ENCODE data around the gene NHLRC3. TPM values are rescaled to one million over a fixed set of nuclear protein-coding genes. Genes with fewer than 3 reads are reported as not detected.

The NHLRC3 gene
- total and polyA plus RNA-seq, 11 donors = 3.9 to 19.9 (median 10.4) TPM

DNA sequence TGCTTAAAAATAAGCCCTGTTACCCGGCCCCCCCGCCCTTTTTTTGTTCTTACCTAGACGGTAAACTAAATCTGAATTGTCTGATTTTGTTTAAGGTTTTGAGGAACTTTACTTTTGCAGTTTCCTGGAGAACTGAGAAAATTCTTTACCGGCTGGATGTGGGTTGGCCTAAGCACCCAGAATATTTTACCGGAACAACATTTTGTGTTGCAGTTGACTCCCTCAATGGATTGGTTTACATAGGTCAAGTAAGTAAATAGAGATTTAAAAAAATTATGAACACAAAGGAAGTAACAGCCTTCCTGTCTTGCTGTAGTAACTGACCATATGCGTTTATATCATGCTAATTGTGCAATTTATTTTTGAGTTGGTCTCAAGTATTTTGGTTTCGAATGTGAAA lies 785 bp downstream of the NHLRC3 start:
- DNase-seq (no peak), ATAC-seq (no peak)
- intact Hi-C loops (cut with DNase I) = loop anchor here in 2 of 10 donors (10.0 kb wide), 2 partner anchors 376 to 1746 kb away; partner anchors contain the start of gene SLC25A15 (in 2 of the 2)
- Histone ChIP-seq H3K4me1 (peaks cover 7 to 65% (median 39%) of the 10 kb centered on the region in 12 donors), H3K9me3 (no peaks in the 10 kb centered on the region), H3K27me3 (no peaks in the 10 kb centered on the region), H3K36me3 (peaks cover 0 to 19% (median 9%) of the 10 kb centered on the region in 9 donors), H3K27ac (peak overlapping the region in 7 of 12 donors; percentile 83 to 94 (median 87)), H3K4me3 (peak overlapping the region in 11 of 12 donors; percentile 66 to 94 (median 83))
- 23 to 28% (median 25%) methylated on average over 7 of the region's 7 CpGs for WGBS, 4 donors
- TF ChIP-seq POLR2A (IDR thresholded peaks at IDR 0.05) = no peak
- TF ChIP-seq, protein P1, sequence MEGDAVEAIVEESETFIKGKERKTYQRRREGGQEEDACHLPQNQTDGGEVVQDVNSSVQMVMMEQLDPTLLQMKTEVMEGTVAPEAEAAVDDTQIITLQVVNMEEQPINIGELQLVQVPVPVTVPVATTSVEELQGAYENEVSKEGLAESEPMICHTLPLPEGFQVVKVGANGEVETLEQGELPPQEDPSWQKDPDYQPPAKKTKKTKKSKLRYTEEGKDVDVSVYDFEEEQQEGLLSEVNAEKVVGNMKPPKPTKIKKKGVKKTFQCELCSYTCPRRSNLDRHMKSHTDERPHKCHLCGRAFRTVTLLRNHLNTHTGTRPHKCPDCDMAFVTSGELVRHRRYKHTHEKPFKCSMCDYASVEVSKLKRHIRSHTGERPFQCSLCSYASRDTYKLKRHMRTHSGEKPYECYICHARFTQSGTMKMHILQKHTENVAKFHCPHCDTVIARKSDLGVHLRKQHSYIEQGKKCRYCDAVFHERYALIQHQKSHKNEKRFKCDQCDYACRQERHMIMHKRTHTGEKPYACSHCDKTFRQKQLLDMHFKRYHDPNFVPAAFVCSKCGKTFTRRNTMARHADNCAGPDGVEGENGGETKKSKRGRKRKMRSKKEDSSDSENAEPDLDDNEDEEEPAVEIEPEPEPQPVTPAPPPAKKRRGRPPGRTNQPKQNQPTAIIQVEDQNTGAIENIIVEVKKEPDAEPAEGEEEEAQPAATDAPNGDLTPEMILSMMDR (IDR thresholded peaks at IDR 0.05) = no peak

DNA sequence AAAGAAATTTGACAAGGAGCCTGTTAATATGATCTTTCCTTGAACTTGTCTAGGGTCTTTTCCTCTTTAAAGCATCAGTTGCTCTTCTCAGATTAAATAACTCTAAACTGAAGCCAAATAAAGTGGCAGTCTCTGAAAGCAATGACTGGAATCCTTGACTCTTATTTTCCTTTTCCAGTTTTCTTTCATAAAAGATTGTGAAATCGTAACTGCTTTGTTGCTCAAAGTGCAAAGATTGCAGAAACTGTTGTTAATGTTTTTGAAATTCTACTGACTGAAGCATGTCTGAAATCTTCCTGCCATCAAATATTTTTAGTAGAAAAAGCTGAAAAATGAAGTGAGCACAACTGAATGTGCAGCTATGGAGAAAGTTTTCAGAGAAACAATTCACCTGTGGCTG lies 1.9 kb downstream of the NHLRC3 start:
- ATAC-seq (no peak), DNase-seq (no peak)
- Histone ChIP-seq H3K36me3 (peaks cover 0 to 30% (median 20%) of the 10 kb centered on the region in 9 donors), H3K27me3 (no peaks in the 10 kb centered on the region), H3K27ac (peak overlapping the region in 1 of 12 donors; percentile 94), H3K4me3 (peak overlapping the region in 1 of 12 donors; percentile 94), H3K4me1 (peaks cover 4 to 53% (median 31%) of the 10 kb centered on the region in 12 donors), H3K9me3 (no peaks in the 10 kb centered on the region)
- intact Hi-C loops (cut with DNase I) = loop anchor here in 2 of 10 donors (10.0 kb wide), 2 partner anchors 635 to 645 kb away; no protein-coding TSS in a partner anchor
- no peak for TF ChIP-seq POLR2A (IDR thresholded peaks at IDR 0.05)
- TF ChIP-seq, protein P1 (IDR thresholded peaks at IDR 0.05) = no peak
- WGBS, 4 donors = 62 to 76% (median 68%) methylated on average over 1 of the region's 1 CpG

GRCh38 chr13:39044536-39044935 lies 6.3 kb downstream of the NHLRC3 start:
- DNase-seq (no peak), ATAC-seq (no peak)
- H3K36me3 ChIP-seq = peaks cover 0 to 56% (median 34%) of the 10 kb centered on the region in 9 donors
- H3K9me3 ChIP-seq = no peaks in the 10 kb centered on the region
- TF ChIP-seq, protein P1 (IDR thresholded peaks at IDR 0.05) = no peak
- TF ChIP-seq POLR2A (IDR thresholded peaks at IDR 0.05) = no peak
- no peak overlapping the region for H3K4me3 ChIP-seq
- 94 to 96% (median 96%) methylated on average over 3 of the region's 3 CpGs for WGBS, 4 donors
- no peak overlapping the region for H3K27ac ChIP-seq
- intact Hi-C loops (cut with DNase I) = loop anchor here in 2 of 10 donors (10.0 kb wide), 2 partner anchors 630 to 640 kb away; no protein-coding TSS in a partner anchor
- peaks cover 0 to 21% (median 7%) of the 10 kb centered on the region in 12 donors for H3K4me1 ChIP-seq
- no peaks in the 10 kb centered on the region for H3K27me3 ChIP-seq

GRCh38 chr13:39047560-39047959 lies 9.3 kb downstream of the NHLRC3 start:
- intact Hi-C loops (cut with DNase I) = loop anchor here in 3 of 10 donors (5.0 to 10.0 kb wide), 4 partner anchors 570 to 637 kb away; no protein-coding TSS in a partner anchor
- Histone ChIP-seq H3K9me3 (no peaks in the 10 kb centered on the region), H3K27ac (no peak overlapping the region), H3K27me3 (no peaks in the 10 kb centered on the region), H3K4me1 (no peaks in the 10 kb centered on the region), H3K36me3 (peaks cover 0 to 50% (median 37%) of the 10 kb centered on the region in 9 donors), H3K4me3 (no peak overlapping the region)
- ATAC-seq = no peak
- 30 to 43% (median 37%) methylated on average over 2 of the region's 2 CpGs for WGBS, 4 donors
- no peak for DNase-seq
- TF ChIP-seq, protein P1 (IDR thresholded peaks at IDR 0.05) = no peak
- TF ChIP-seq POLR2A (IDR thresholded peaks at IDR 0.05) = no peak
